Measurements from ENCODE around the gene SHISA9. TPM values are rescaled to one million over a fixed set of nuclear protein-coding genes. Genes with fewer than 3 reads are reported as not detected.

The SHISA9 gene
- total and polyA plus RNA-seq, 4 donors = under 0.01 to 0.08 (median 0.07) TPM; not detected in 1

- TF ChIP-seq, protein P1, sequence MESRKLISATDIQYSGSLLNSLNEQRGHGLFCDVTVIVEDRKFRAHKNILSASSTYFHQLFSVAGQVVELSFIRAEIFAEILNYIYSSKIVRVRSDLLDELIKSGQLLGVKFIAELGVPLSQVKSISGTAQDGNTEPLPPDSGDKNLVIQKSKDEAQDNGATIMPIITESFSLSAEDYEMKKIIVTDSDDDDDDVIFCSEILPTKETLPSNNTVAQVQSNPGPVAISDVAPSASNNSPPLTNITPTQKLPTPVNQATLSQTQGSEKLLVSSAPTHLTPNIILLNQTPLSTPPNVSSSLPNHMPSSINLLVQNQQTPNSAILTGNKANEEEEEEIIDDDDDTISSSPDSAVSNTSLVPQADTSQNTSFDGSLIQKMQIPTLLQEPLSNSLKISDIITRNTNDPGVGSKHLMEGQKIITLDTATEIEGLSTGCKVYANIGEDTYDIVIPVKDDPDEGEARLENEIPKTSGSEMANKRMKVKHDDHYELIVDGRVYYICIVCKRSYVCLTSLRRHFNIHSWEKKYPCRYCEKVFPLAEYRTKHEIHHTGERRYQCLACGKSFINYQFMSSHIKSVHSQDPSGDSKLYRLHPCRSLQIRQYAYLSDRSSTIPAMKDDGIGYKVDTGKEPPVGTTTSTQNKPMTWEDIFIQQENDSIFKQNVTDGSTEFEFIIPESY (IDR thresholded peaks at IDR 0.05) = no peak
- TF ChIP-seq HNF4G (IDR thresholded peaks at IDR 0.05) = no peak
- TF ChIP-seq SP1 (IDR thresholded peaks at IDR 0.05) = no peak
- no peak for TF ChIP-seq YY1 (IDR thresholded peaks at IDR 0.05)
- TF ChIP-seq HNF4A (conservative IDR thresholded peaks at IDR 0.05) = no peak
- no peak for TF ChIP-seq EGR1 (IDR thresholded peaks at IDR 0.05; ENCODE audit: low read depth in 2 of 2)
- TF ChIP-seq JUND (IDR thresholded peaks at IDR 0.05) = no peak
- no peak for TF ChIP-seq NR2F2 (IDR thresholded peaks at IDR 0.05)
- TF ChIP-seq ATF3 (IDR thresholded peaks at IDR 0.05) = no peak
Observed at GRCh38 chr16:13120091-13120490, 218.7 kb downstream of the SHISA9 start (continued).

GRCh38 chr16:13120557-13120956, 219.2 kb downstream of the SHISA9 start:
- Histone ChIP-seq H3K27me3 (ENCODE audit: control insufficient read depth in 4 of 4, insufficient read depth in 4 of 4, low read length in 3 of 4) (no peaks in the 10 kb centered on the region), H3K4me1 (ENCODE audit: control insufficient read depth in 4 of 4, insufficient read depth in 4 of 4, low read length in 3 of 4) (no peaks in the 10 kb centered on the region), H3K4me3 (ENCODE audit: low read depth in 1 of 3, low read length in 3 of 3) (no peak overlapping the region), H3K27ac (ENCODE audit: low read depth in 1 of 2, low read length in 2 of 2) (no peak overlapping the region), H3K36me3 (ENCODE audit: control insufficient read depth in 4 of 4, insufficient read depth in 3 of 4, low read depth in 1 of 4, low read length in 3 of 4) (no peaks in the 10 kb centered on the region), H3K9me3 (ENCODE audit: control insufficient read depth in 4 of 4, low read length in 3 of 4) (no peaks in the 10 kb centered on the region), H3K9ac (ENCODE audit: low read depth in 1 of 2, low read length in 2 of 2) (no peak overlapping the region)
- TF ChIP-seq RXRA (IDR thresholded peaks at IDR 0.05) (no peak), RAD21 (IDR thresholded peaks at IDR 0.05) (no peak), REST (IDR thresholded peaks at IDR 0.05) (no peak), FOXA2 (IDR thresholded peaks at IDR 0.05) (no peak), EGR1 (IDR thresholded peaks at IDR 0.05; ENCODE audit: low read depth in 2 of 2) (no peak), JUND (IDR thresholded peaks at IDR 0.05) (no peak), MAX (IDR thresholded peaks at IDR 0.05) (no peak), NR2F2 (IDR thresholded peaks at IDR 0.05) (no peak), CTCF (IDR thresholded peaks at IDR 0.05; ENCODE audit: low read depth, low read length, missing input control) (no peak), TAF1 (conservative IDR thresholded peaks at IDR 0.05) (no peak), GABPA (IDR thresholded peaks at IDR 0.05 in 1 of 2, conservative IDR thresholded peaks at IDR 0.05 in 1 of 2) (no peak), ATF3 (IDR thresholded peaks at IDR 0.05) (no peak), FOXA1 (IDR thresholded peaks at IDR 0.05) (no peak)
- TF ChIP-seq, protein P1 (IDR thresholded peaks at IDR 0.05) = no peak
- no peak for DNase-seq (ENCODE audit: low spot score)
- WGBS = 74% methylated on average over 4 of the region's 4 CpGs
